C4-2B (cell line): ENCODE results near the gene DNAAF1.

Experiments
- CTCF ChIP-seq: fragments of 450-650 bp; conservative IDR thresholded peaks from 2 replicates; pipeline ENCODE4 v1.5.1; 2017; ENCODE audit warnings: mild to moderate bottlenecking
- ZFX ChIP-seq: fragments of 450-650 bp; IDR thresholded peaks from 2 replicates; pipeline ENCODE4 v1.6.1; 2017

DNA sequence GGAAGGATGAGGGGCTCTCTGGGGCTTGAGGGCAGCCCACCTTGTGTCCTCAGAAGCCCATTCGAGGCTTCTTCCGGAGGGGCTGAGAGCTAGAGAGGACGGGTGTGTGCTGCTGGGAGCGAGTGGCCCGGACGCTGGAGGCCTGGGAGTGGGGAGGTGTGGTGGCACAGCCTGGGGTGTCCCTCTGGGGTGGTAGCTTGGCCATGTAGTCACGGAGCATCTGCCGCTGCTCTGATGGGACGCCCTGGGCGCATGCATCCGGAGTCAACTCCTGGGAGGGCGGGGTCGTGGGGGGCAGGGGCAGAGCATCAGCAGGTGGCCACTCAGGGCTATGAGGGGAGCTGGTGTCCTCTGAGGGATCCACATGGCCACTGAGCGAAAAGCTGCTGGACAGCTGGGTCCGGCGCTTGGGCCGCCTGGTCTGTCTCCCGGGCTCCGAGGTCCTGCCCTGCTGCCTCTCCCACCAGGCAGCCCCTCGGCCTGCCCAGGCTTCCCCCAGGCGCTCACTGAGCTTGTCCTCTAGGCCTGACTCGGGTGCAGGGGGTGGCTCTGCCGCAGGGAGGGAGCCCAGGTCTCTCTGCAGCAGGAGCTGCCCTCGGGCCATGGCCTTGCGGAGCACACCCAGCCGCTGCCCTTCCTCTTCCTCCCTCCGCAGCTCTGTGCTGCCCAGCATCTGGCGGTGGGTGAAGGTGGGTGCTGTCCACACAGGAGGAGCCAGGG lies 33.9 kb downstream of the DNAAF1 start:
- TF ChIP-seq CTCF (no peak), ZFX (no peak)
